HL-60 (cell line): ENCODE data around the gene RASAL1.

Source experiments
- GABPA ChIP-seq: IDR thresholded peaks from 2 replicates; pipeline ENCODE4 v1.6.1; 2012; ENCODE audit warnings: low read depth
- POLR2AphosphoS5 ChIP-seq: IDR thresholded peaks from 2 replicates; pipeline ENCODE4 v1.6.1; 2012; ENCODE audit warnings: low read depth
- TF ChIP-seq, protein P1 (sequence below): IDR thresholded peaks from one replicate; pipeline ENCODE4 v1.5.1; 2011; ENCODE audit warnings: low read length, control low read depth, inconsistent platforms; ENCODE audit not compliant: insufficient read depth

DNA sequence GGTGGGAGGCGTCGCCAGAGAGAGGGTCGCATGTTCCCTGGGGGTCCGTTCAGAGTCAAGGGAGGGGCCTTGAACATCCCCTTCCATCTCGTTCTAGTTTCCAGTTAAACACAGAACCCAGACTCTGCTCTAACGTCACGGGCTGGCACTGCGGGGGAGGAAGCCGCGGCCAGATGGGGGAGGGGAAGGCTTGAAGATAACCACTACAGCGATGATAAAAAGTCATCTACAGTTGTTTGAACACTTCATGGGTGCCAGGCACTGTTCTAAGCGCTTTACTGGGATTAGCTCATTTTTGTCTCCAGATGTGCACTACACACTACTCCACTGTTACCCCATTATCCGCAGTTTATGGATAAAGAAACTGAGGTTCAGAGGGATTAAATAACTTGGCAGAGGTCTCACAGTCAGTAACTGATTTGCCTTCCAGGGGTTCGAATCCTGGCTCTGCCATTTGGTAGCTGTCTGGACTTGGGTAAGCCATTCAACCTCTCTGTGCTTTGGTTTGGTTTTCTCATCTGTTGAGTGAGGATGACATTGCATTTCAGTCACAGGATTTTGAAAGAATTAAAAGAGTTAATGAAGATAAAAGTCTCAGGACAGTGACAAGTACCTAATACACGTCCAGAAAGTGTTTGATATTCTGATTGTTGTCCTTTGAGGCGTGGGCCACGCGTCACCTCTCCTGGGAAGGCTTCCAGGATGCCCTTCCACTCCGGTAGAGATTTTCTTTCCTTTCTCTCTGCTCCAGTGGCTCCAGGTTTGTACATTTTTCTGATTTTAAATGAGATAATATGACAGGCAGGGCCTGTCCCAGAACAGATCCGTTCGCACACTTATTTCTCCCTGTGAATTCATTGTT lies 798 bp upstream of the RASAL1 start:
- TF ChIP-seq, protein P1, sequence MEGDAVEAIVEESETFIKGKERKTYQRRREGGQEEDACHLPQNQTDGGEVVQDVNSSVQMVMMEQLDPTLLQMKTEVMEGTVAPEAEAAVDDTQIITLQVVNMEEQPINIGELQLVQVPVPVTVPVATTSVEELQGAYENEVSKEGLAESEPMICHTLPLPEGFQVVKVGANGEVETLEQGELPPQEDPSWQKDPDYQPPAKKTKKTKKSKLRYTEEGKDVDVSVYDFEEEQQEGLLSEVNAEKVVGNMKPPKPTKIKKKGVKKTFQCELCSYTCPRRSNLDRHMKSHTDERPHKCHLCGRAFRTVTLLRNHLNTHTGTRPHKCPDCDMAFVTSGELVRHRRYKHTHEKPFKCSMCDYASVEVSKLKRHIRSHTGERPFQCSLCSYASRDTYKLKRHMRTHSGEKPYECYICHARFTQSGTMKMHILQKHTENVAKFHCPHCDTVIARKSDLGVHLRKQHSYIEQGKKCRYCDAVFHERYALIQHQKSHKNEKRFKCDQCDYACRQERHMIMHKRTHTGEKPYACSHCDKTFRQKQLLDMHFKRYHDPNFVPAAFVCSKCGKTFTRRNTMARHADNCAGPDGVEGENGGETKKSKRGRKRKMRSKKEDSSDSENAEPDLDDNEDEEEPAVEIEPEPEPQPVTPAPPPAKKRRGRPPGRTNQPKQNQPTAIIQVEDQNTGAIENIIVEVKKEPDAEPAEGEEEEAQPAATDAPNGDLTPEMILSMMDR: no peak
- TF ChIP-seq GABPA: no peak
- TF ChIP-seq POLR2AphosphoS5: 0 out of 2 replicates have a peak, but pooled peaks have one; percentile 33
